ENCODE results near the gene HDAC4.
A peak's percentile ranks its signal among the peaks of the same experiment; 100 is the strongest.

HDAC4 gene

GRCh38 chr2:239360008-239360407, 40.8 kb downstream of the HDAC4 start:
- Histone ChIP-seq H3K36me3 (ENCODE audit: control insufficient read depth in 2 of 2, insufficient read depth in 2 of 2, low read length in 2 of 2) (no peaks in the 10 kb centered on the region), H3K27me3 (ENCODE audit: control insufficient read depth in 2 of 2, insufficient read depth in 2 of 2, low read length in 2 of 2) (no peaks in the 10 kb centered on the region), H3K9ac (ENCODE audit: low read depth in 1 of 2, low read length in 2 of 2) (no peak overlapping the region), H3K9me3 (ENCODE audit: control insufficient read depth in 2 of 2, low read length in 2 of 2) (no peaks in the 10 kb centered on the region), H3K27ac (ENCODE audit: low read depth in 2 of 2, low read length in 2 of 2) (no peak overlapping the region), H3K4me3 (ENCODE audit: low read length in 2 of 2) (no peak overlapping the region), H3K4me1 (ENCODE audit: control insufficient read depth in 2 of 2, insufficient read depth in 2 of 2, low read length in 2 of 2) (no peaks in the 10 kb centered on the region)

- no peaks in the 10 kb centered on the region for H3K36me3 ChIP-seq (ENCODE audit: control insufficient read depth in 2 of 2, insufficient read depth in 2 of 2, low read length in 2 of 2)
- H3K9ac ChIP-seq (ENCODE audit: low read depth in 1 of 2, low read length in 2 of 2), result no peak overlapping the region
- no peak overlapping the region for H3K4me3 ChIP-seq (ENCODE audit: low read length in 2 of 2)
- no peaks in the 10 kb centered on the region for H3K27me3 ChIP-seq (ENCODE audit: control insufficient read depth in 2 of 2, insufficient read depth in 2 of 2, low read length in 2 of 2)
- H3K27ac ChIP-seq (ENCODE audit: low read depth in 2 of 2, low read length in 2 of 2), result no peak overlapping the region
- no peaks in the 10 kb centered on the region for H3K4me1 ChIP-seq (ENCODE audit: control insufficient read depth in 2 of 2, insufficient read depth in 2 of 2, low read length in 2 of 2)
- no peaks in the 10 kb centered on the region for H3K9me3 ChIP-seq (ENCODE audit: control insufficient read depth in 2 of 2, low read length in 2 of 2)
Observed at GRCh38 chr2:239359196-239359912, 41.5 kb downstream of the HDAC4 start.

DNA sequence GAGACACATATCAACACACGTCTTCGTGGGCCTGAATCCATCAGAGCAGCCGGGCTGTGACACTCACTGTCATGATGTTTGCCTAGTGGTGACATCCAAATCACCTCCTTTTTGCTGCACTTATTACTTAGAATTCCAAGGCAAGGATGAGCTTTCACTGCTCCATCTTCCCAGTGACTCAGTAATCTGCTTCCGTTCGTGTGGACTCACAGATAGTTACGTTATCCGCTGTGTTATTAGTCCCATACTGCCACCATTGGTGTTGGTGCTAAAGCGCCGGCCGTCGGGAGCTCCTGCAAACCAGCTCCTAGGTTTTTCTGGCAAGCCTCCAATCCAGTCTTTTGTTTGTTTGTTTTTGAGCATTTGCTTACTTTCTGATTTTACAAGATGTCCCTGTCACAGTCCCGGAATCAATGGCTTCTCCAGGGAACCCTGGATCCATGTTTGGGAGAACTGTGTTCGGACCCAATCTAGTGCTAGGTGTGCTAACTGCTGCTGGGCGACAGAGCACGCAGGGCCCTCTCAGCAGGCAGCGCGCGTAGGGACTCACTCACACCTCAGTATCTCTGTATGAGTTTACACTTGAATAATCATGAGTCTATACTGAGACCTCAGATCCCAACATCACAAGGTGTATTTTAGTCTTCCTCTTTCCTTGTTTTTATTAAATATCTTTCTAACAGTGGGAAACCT, 42.6 kb downstream of the HDAC4 start:
- Histone ChIP-seq H3K4me3 (ENCODE audit: low read length in 2 of 2) (no peak overlapping the region), H3K27ac (ENCODE audit: low read depth in 2 of 2, low read length in 2 of 2) (no peak overlapping the region), H3K36me3 (ENCODE audit: control insufficient read depth in 2 of 2, insufficient read depth in 2 of 2, low read length in 2 of 2) (no peaks in the 10 kb centered on the region), H3K27me3 (ENCODE audit: control insufficient read depth in 2 of 2, insufficient read depth in 2 of 2, low read length in 2 of 2) (no peaks in the 10 kb centered on the region), H3K4me1 (ENCODE audit: control insufficient read depth in 2 of 2, insufficient read depth in 2 of 2, low read length in 2 of 2) (no peaks in the 10 kb centered on the region), H3K9ac (ENCODE audit: low read depth in 1 of 2, low read length in 2 of 2) (no peak overlapping the region), H3K9me3 (ENCODE audit: control insufficient read depth in 2 of 2, low read length in 2 of 2) (no peaks in the 10 kb centered on the region)

DNA sequence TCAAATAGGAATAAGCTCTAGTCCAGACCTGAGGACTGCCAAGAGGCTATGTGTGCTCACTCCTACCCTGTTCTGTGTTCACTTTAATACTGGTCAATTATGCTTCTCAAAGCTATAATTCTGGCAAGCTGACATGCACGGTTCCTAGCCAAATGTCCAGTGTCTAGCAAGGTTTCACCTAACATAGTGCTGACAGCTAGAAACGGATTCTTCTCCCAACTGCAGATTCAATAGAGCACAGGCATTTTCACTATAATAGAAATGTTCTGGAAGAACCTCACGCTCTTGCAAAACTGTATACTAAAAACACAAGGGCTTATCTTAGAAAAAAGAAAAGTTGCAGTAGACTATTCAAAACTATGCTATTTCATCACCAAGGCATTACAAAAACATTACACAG, 45.1 kb downstream of the HDAC4 start:
- H3K9me3 ChIP-seq (ENCODE audit: control insufficient read depth in 2 of 2, low read length in 2 of 2), result no peaks in the 10 kb centered on the region
- no peak overlapping the region for H3K27ac ChIP-seq (ENCODE audit: low read depth in 2 of 2, low read length in 2 of 2)
- H3K9ac ChIP-seq (ENCODE audit: low read depth in 1 of 2, low read length in 2 of 2), result no peak overlapping the region
- H3K27me3 ChIP-seq (ENCODE audit: control insufficient read depth in 2 of 2, insufficient read depth in 2 of 2, low read length in 2 of 2), result no peaks in the 10 kb centered on the region
- H3K36me3 ChIP-seq (ENCODE audit: control insufficient read depth in 2 of 2, insufficient read depth in 2 of 2, low read length in 2 of 2), result peaks cover 0 to 16% of the 10 kb centered on the region in 2 donors
- no peaks in the 10 kb centered on the region for H3K4me1 ChIP-seq (ENCODE audit: control insufficient read depth in 2 of 2, insufficient read depth in 2 of 2, low read length in 2 of 2)
- no peak overlapping the region for H3K4me3 ChIP-seq (ENCODE audit: low read length in 2 of 2)

DNA sequence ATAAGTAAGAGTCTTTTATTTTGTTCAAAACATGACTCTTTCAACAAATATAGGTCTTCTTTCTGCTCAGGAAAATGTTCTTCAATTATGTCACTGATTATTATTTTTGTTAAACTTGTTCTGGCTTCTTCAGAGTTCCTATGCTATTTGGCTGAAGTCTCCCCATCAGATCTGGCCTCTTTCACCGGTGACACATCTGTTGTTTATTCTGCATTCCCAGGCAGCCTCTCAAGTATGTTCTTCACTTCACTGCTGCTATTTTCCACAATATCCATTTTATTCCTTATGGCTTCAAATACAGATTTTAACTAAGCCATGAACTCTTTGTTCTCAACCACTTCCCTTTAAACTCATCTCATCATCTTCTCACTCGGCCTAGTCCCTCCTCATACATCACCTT, 45.7 kb downstream of the HDAC4 start:
- Histone ChIP-seq H3K9ac (ENCODE audit: low read depth in 1 of 2, low read length in 2 of 2) (no peak overlapping the region), H3K27me3 (ENCODE audit: control insufficient read depth in 2 of 2, insufficient read depth in 2 of 2, low read length in 2 of 2) (no peaks in the 10 kb centered on the region), H3K4me1 (ENCODE audit: control insufficient read depth in 2 of 2, insufficient read depth in 2 of 2, low read length in 2 of 2) (no peaks in the 10 kb centered on the region), H3K27ac (ENCODE audit: low read depth in 2 of 2, low read length in 2 of 2) (no peak overlapping the region), H3K9me3 (ENCODE audit: control insufficient read depth in 2 of 2, low read length in 2 of 2) (no peaks in the 10 kb centered on the region), H3K36me3 (ENCODE audit: control insufficient read depth in 2 of 2, insufficient read depth in 2 of 2, low read length in 2 of 2) (peaks cover 0 to 16% of the 10 kb centered on the region in 2 donors), H3K4me3 (ENCODE audit: low read length in 2 of 2) (no peak overlapping the region)

- Histone ChIP-seq H3K4me3 (ENCODE audit: low read length in 2 of 2) (no peak overlapping the region), H3K9ac (ENCODE audit: low read depth in 1 of 2, low read length in 2 of 2) (no peak overlapping the region), H3K9me3 (ENCODE audit: control insufficient read depth in 2 of 2, low read length in 2 of 2) (no peaks in the 10 kb centered on the region), H3K4me1 (ENCODE audit: control insufficient read depth in 2 of 2, insufficient read depth in 2 of 2, low read length in 2 of 2) (peaks cover under 1% of the 10 kb centered on the region in 2 donors), H3K36me3 (ENCODE audit: control insufficient read depth in 2 of 2, insufficient read depth in 2 of 2, low read length in 2 of 2) (peaks cover 0 to 16% of the 10 kb centered on the region in 2 donors), H3K27ac (ENCODE audit: low read depth in 2 of 2, low read length in 2 of 2) (no peak overlapping the region), H3K27me3 (ENCODE audit: control insufficient read depth in 2 of 2, insufficient read depth in 2 of 2, low read length in 2 of 2) (no peaks in the 10 kb centered on the region)
Observed at GRCh38 chr2:239354791-239355136, 46.1 kb downstream of the HDAC4 start.

DNA sequence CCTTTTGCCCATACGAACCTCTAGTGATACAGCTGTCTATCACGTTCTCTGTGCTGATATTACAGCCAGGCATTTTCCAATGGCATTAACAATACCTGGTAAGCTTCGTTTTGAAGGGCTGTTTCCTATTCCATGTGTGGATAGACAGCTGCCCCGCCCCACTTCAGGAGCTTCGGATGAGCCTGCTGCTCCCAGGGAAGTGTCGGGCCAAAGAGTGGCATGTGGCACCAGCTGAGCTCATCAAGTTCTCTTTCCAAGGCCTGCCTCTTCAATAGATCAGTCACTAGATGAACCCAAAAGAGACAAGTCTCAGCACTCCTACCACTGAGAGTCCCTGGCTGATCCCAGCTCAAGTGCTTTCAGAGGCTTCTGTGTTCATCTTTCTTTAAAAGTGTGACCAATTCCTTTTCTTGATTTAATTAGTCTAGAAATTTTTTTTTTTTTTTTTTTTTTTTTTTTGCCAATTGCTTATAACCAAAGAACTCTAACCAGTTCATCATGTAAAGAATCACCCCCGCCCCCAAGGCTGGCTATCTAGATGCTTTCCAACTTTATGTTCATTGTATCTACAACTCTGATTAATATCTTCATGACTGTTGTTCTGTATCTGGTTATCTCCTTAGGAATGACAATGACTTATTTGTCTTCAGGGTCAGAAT, 46.6 kb downstream of the HDAC4 start:
- Histone ChIP-seq H3K27ac (ENCODE audit: low read depth in 2 of 2, low read length in 2 of 2) (no peak overlapping the region), H3K4me3 (ENCODE audit: low read length in 2 of 2) (no peak overlapping the region)

GRCh38 chr2:239353692-239354091, 47.1 kb downstream of the HDAC4 start:
- no peak overlapping the region for H3K4me3 ChIP-seq (ENCODE audit: low read length in 2 of 2)
- peaks cover 9 to 11% of the 10 kb centered on the region in 2 donors for H3K4me1 ChIP-seq (ENCODE audit: control insufficient read depth in 2 of 2, insufficient read depth in 2 of 2, low read length in 2 of 2)
- H3K9me3 ChIP-seq (ENCODE audit: control insufficient read depth in 2 of 2, low read length in 2 of 2), result no peaks in the 10 kb centered on the region
- peaks cover 0 to 16% of the 10 kb centered on the region in 2 donors for H3K36me3 ChIP-seq (ENCODE audit: control insufficient read depth in 2 of 2, insufficient read depth in 2 of 2, low read length in 2 of 2)
- H3K9ac ChIP-seq (ENCODE audit: low read depth in 1 of 2, low read length in 2 of 2), result no peak overlapping the region
- H3K27me3 ChIP-seq (ENCODE audit: control insufficient read depth in 2 of 2, insufficient read depth in 2 of 2, low read length in 2 of 2), result no peaks in the 10 kb centered on the region
- H3K27ac ChIP-seq (ENCODE audit: low read depth in 2 of 2, low read length in 2 of 2), result no peak overlapping the region

More for the DNA sequence above, 46.6 kb downstream of the HDAC4 start:
- Histone ChIP-seq H3K4me1 (ENCODE audit: control insufficient read depth in 2 of 2, insufficient read depth in 2 of 2, low read length in 2 of 2) (peaks cover 5 to 6% of the 10 kb centered on the region in 2 donors), H3K9ac (ENCODE audit: low read depth in 1 of 2, low read length in 2 of 2) (no peak overlapping the region), H3K27me3 (ENCODE audit: control insufficient read depth in 2 of 2, insufficient read depth in 2 of 2, low read length in 2 of 2) (no peaks in the 10 kb centered on the region), H3K9me3 (ENCODE audit: control insufficient read depth in 2 of 2, low read length in 2 of 2) (no peaks in the 10 kb centered on the region), H3K36me3 (ENCODE audit: control insufficient read depth in 2 of 2, insufficient read depth in 2 of 2, low read length in 2 of 2) (peaks cover 0 to 16% of the 10 kb centered on the region in 2 donors)

DNA sequence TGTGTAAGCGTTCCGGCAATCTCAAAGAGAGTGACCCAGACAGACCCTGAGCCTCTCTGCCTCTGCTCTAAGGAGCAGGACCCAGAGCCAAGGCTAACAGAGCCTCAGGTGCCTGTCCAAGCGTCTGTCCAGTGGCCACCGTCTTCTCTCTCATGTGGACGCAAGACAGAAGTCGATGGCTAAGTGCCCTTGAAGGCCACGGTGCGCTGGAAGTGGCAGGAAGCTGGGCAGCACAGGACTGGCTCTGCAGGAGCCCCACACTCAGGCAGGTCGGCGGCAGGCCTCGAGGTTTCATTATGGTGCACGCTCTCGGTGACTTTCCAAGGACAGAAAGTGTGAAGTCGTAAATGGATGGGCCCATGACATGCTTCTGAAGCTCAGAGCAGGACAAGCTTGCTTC, 49.1 kb downstream of the HDAC4 start:
- peaks cover 15 to 17% of the 10 kb centered on the region in 2 donors for H3K4me1 ChIP-seq (ENCODE audit: control insufficient read depth in 2 of 2, insufficient read depth in 2 of 2, low read length in 2 of 2)
- H3K36me3 ChIP-seq (ENCODE audit: control insufficient read depth in 2 of 2, insufficient read depth in 2 of 2, low read length in 2 of 2), result peaks cover 0 to 16% of the 10 kb centered on the region in 2 donors
- no peak overlapping the region for H3K9ac ChIP-seq (ENCODE audit: low read depth in 1 of 2, low read length in 2 of 2)
- H3K9me3 ChIP-seq (ENCODE audit: control insufficient read depth in 2 of 2, low read length in 2 of 2), result peaks cover 0 to 2% of the 10 kb centered on the region in 2 donors
- no peak overlapping the region for H3K4me3 ChIP-seq (ENCODE audit: low read length in 2 of 2)
- no peaks in the 10 kb centered on the region for H3K27me3 ChIP-seq (ENCODE audit: control insufficient read depth in 2 of 2, insufficient read depth in 2 of 2, low read length in 2 of 2)
- no peak overlapping the region for H3K27ac ChIP-seq (ENCODE audit: low read depth in 2 of 2, low read length in 2 of 2)

GRCh38 chr2:239349453-239350135, 51.2 kb downstream of the HDAC4 start:
- H3K4me3 ChIP-seq (ENCODE audit: low read length in 2 of 2), result peak overlapping the region in 1 of 2 donors; percentile 47

More at GRCh38 chr2:239349453-239350135, 51.2 kb downstream of the HDAC4 start:
- peaks cover 18 to 20% of the 10 kb centered on the region in 2 donors for H3K4me1 ChIP-seq (ENCODE audit: control insufficient read depth in 2 of 2, insufficient read depth in 2 of 2, low read length in 2 of 2)
- H3K9me3 ChIP-seq (ENCODE audit: control insufficient read depth in 2 of 2, low read length in 2 of 2), result peaks cover 0 to 3% of the 10 kb centered on the region in 2 donors
- H3K9ac ChIP-seq (ENCODE audit: low read depth in 1 of 2, low read length in 2 of 2), result peak overlapping the region; percentile 60 to 68
- H3K27me3 ChIP-seq (ENCODE audit: control insufficient read depth in 2 of 2, insufficient read depth in 2 of 2, low read length in 2 of 2), result no peaks in the 10 kb centered on the region
- peak overlapping the region; percentile 86 to 91 for H3K27ac ChIP-seq (ENCODE audit: low read depth in 2 of 2, low read length in 2 of 2)
- peaks cover 0 to 16% of the 10 kb centered on the region in 2 donors for H3K36me3 ChIP-seq (ENCODE audit: control insufficient read depth in 2 of 2, insufficient read depth in 2 of 2, low read length in 2 of 2)
